ENCODE results near the gene HOMEZ. TPM values are rescaled to one million over a fixed set of nuclear protein-coding genes. Genes with fewer than 3 reads are reported as not detected.

HOMEZ gene
- total RNA-seq (2014; rRNA removed; shearing (Covaris generic)) (4.5 and 5.3 TPM in 2 replicates), polyA plus RNA-seq (2016; fragmentation: Nextera tagmentation; extraction: Ambion mirVana) (7.9 and 8.4 TPM in 2 replicates)
- long read RNA-seq, full-length matches to known transcripts: 1 of 1 reads
- long read RNA-seq, partial matches to known transcripts: 0 of 1 reads
- long read RNA-seq, other reads (novel, unspliced or antisense): 0 of 1 reads

DNA sequence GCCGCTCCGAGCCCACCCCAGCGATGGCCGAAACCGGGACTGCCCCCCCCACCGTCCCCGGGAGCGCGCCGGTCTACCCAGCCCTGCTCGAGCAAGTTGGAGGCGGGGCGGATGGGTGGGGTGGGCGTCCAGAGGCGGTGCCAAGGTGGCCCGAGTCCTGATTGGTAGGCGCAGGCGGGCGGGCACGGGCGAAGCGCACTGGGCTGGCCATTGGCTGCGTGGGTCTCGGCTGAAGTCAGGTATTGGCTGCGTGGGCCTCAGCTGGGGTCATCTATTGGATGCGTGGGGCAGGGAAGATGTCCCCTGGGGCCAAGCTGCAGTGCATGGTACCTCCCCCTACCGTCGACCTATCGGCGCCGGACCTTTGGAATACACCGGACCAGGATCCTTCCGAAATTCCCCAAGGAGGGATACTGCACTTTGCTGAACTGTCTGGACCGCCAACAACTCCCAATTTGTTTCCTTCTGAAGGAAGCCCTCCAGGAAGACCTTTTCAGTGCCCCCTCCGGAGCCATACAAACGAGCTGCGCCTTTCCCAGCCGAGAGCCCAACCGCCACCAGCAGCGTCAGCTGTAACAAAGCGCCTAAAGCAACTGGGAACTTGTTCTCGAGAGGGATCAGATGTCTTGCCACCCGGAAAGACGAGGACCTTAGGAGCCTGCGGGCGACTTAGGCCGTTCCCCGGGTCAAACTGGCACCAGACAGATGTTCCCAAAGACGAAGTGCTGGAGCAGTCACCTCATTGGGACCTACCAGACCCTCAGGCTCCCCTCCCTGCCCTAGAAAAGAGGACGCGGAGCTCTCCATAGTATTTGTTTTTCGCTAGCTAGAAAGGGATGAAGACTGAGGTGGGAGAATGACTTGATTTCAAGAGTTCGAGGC lies at the start of gene HOMEZ:
TSS of gene HOMEZ (minus strand) at position 113 of the 882 bp plus-strand sequence. CDS start 180 bp downstream, outside the sequence.
- Histone ChIP-seq H3K36me3 (ENCODE audit: insufficient read depth) (no peaks in the 10 kb centered on the region), H3K27ac (ENCODE audit: low read depth) (peak within 1 kb of the TSS; percentile 82), H3K79me2 (replicated peaks; ENCODE audit: insufficient read depth) (peaks cover 12% of the 10 kb centered on the region), H3F3A (replicated peaks; ENCODE audit: low read depth) (peaks cover 12% of the 10 kb centered on the region), H3K27me3 (ENCODE audit: insufficient read depth) (peaks cover 60% of the 10 kb centered on the region), H2AFZ (peak within 1 kb of the TSS; percentile 98), H4K20me1 (replicated peaks; ENCODE audit: insufficient read depth) (peaks cover 15% of the 10 kb centered on the region; the same call in 1 of the 2 replicates), H3K4me1 (ENCODE audit: insufficient read depth) (peaks cover 15% of the 10 kb centered on the region), H3K4me2 (peak within 1 kb of the TSS; percentile 93), H3K9me2 (ENCODE audit: insufficient read depth) (no peaks in the 10 kb centered on the region), H3K4me3 (peak within 1 kb of the TSS; percentile 94)
- no peaks in the 10 kb centered on the region for H3K36me3 Mint-ChIP-seq (ENCODE audit: low read depth)
- peaks cover 11% of the 10 kb centered on the region; the same call in 2 of the 3 replicates for H3K4me1 Mint-ChIP-seq
- H3K4me3 Mint-ChIP-seq: peak within 1 kb of the TSS; percentile 91
- peaks cover 47% of the 10 kb centered on the region for H3K27me3 Mint-ChIP-seq (ENCODE audit: insufficient read depth, low read depth, poor library complexity)
- DNase-seq (ENCODE audit: low spot score) (peak; percentile 98), ATAC-seq (peak; percentile 96)
- H3K9me3 Mint-ChIP-seq: no peaks in the 10 kb centered on the region
- TF ChIP-seq, protein P1, sequence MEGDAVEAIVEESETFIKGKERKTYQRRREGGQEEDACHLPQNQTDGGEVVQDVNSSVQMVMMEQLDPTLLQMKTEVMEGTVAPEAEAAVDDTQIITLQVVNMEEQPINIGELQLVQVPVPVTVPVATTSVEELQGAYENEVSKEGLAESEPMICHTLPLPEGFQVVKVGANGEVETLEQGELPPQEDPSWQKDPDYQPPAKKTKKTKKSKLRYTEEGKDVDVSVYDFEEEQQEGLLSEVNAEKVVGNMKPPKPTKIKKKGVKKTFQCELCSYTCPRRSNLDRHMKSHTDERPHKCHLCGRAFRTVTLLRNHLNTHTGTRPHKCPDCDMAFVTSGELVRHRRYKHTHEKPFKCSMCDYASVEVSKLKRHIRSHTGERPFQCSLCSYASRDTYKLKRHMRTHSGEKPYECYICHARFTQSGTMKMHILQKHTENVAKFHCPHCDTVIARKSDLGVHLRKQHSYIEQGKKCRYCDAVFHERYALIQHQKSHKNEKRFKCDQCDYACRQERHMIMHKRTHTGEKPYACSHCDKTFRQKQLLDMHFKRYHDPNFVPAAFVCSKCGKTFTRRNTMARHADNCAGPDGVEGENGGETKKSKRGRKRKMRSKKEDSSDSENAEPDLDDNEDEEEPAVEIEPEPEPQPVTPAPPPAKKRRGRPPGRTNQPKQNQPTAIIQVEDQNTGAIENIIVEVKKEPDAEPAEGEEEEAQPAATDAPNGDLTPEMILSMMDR (conservative IDR thresholded peaks at IDR 0.05; ENCODE audit: low read depth in 2 of 2): 0 out of 4 replicates have a peak, but pooled peaks of 1 of the 2 experiments have one; percentile 1
- TF ChIP-seq ZNF114 (CRISPR knock-in tag; IDR thresholded peaks at IDR 0.05) (no peak), EZH2 (IDR thresholded peaks at IDR 0.05; ENCODE audit: low read depth, unreplicated experiment) (no peak), ETS1 (IDR thresholded peaks at IDR 0.05) (0 out of 2 replicates have a peak, but pooled peaks have one; percentile 25), CREB1 (CRISPR knock-in tag; IDR thresholded peaks at IDR 0.05; ENCODE audit: low read depth) (peak; percentile 68; the same call in 1 of the 2 replicates), ZNF462 (CRISPR knock-in tag; IDR thresholded peaks at IDR 0.05) (no peak), POLR2AphosphoS5 (IDR thresholded peaks at IDR 0.05; ENCODE audit: low read depth) (peak; percentile 69)
- peak within 1 kb of the TSS; percentile 94 for H3K27ac Mint-ChIP-seq
